Measurements from ENCODE around the gene TXK.

TXK gene

GRCh38 chr4:48030470-48030869, 103.6 kb downstream of the TXK start:
- DNase-seq: no peak
- Histone ChIP-seq H3K9me3 (no peaks in the 10 kb centered on the region), H3K4me3 (ENCODE audit: low read depth, low read length) (no peak overlapping the region), H3K4me1 (no peaks in the 10 kb centered on the region), H3K36me3 (no peaks in the 10 kb centered on the region), H3K27me3 (peaks cover 4% of the 10 kb centered on the region; the same call in 1 of the 2 replicates)
- TF ChIP-seq, protein P1, sequence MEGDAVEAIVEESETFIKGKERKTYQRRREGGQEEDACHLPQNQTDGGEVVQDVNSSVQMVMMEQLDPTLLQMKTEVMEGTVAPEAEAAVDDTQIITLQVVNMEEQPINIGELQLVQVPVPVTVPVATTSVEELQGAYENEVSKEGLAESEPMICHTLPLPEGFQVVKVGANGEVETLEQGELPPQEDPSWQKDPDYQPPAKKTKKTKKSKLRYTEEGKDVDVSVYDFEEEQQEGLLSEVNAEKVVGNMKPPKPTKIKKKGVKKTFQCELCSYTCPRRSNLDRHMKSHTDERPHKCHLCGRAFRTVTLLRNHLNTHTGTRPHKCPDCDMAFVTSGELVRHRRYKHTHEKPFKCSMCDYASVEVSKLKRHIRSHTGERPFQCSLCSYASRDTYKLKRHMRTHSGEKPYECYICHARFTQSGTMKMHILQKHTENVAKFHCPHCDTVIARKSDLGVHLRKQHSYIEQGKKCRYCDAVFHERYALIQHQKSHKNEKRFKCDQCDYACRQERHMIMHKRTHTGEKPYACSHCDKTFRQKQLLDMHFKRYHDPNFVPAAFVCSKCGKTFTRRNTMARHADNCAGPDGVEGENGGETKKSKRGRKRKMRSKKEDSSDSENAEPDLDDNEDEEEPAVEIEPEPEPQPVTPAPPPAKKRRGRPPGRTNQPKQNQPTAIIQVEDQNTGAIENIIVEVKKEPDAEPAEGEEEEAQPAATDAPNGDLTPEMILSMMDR (IDR thresholded peaks at IDR 0.05; ENCODE audit: low read depth, low read length): no peak

DNA sequence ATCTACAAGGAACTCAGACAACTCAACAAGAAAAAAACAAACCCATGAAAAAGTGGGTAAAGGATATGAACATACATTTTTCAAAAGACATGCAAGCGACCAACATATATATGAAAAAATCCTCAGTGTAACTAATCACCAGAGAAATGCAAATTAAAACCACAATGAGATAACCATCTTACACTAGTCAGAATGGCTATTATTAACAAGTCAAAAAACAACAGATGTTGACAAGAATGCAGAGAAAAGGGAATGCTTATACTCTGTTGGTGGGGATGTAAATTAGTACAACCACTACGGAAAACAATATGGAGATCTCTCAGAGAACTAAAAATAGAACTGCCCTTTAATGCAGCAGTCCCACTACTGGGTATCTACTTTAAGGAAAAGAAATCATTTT, 105.4 kb downstream of the TXK start:
- no peak overlapping the region for H3K4me3 ChIP-seq (ENCODE audit: low read depth, low read length)
- no peaks in the 10 kb centered on the region for H3K4me1 ChIP-seq

GRCh38 chr4:48027653-48028052, 106.4 kb downstream of the TXK start:
- Histone ChIP-seq H3K4me3 (ENCODE audit: low read depth, low read length) (no peak overlapping the region), H3K36me3 (no peaks in the 10 kb centered on the region), H3K4me1 (no peaks in the 10 kb centered on the region), H3K9me3 (no peaks in the 10 kb centered on the region), H3K27me3 (peaks cover 14% of the 10 kb centered on the region)
- DNase-seq: no peak
- TF ChIP-seq, protein P1 (IDR thresholded peaks at IDR 0.05; ENCODE audit: low read depth, low read length): no peak

More for the DNA sequence above, 105.4 kb downstream of the TXK start:
- H3K27me3 ChIP-seq: peaks cover 9% of the 10 kb centered on the region; the same call in 1 of the 2 replicates
- TF ChIP-seq, protein P1 (IDR thresholded peaks at IDR 0.05; ENCODE audit: low read depth, low read length): no peak
- H3K9me3 ChIP-seq: no peaks in the 10 kb centered on the region
- H3K36me3 ChIP-seq: no peaks in the 10 kb centered on the region
- DNase-seq: no peak

DNA sequence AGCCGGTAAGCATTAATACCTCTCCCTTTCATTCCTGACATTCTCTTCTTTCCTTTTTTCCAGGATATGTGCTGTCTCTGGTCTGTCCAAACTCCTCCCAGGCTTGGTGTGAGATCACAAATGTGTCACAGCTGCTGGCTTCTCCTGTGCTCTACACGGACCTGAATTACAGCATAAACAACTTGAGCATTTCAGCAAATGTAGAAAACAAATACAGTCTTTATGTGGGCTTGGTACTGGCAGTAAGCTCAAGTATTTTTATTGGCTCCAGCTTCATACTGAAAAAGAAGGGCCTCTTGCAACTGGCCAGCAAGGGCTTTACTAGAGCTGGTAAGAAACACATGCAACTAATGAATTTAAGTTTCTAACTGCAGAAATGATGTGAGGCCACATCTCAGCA, 109.0 kb downstream of the TXK start:
- DNase-seq: no peak
- Histone ChIP-seq H3K9me3 (no peaks in the 10 kb centered on the region), H3K36me3 (no peaks in the 10 kb centered on the region)

DNA sequence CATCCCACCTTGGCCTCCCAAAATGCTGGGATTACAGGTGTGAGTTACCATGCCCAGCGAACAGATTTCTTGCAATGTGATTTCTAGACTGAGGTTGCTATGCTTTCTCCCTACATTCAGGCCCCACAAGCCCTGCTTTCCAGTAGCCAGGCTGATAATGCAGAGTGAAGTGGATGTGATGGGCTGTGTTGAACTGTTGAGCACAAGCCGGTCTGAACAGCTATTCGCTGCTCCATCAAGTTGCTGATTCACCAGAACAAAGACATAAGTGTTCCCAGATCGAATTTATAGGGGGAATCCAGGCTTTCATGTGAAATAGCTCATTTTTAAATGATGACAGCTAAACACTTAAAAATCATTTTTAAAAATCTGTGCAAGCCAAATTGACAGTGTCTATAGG, 109.5 kb downstream of the TXK start:
- no peaks in the 10 kb centered on the region for H3K9me3 ChIP-seq
- TF ChIP-seq, protein P1 (IDR thresholded peaks at IDR 0.05; ENCODE audit: low read depth, low read length): no peak
- no peak overlapping the region for H3K4me3 ChIP-seq (ENCODE audit: low read depth, low read length)
- H3K36me3 ChIP-seq: no peaks in the 10 kb centered on the region
- H3K4me1 ChIP-seq: no peaks in the 10 kb centered on the region
- no peak for DNase-seq
- peaks cover 14% of the 10 kb centered on the region for H3K27me3 ChIP-seq

More for the DNA sequence above, 109.0 kb downstream of the TXK start:
- Histone ChIP-seq H3K4me1 (no peaks in the 10 kb centered on the region), H3K4me3 (ENCODE audit: low read depth, low read length) (no peak overlapping the region), H3K27me3 (peaks cover 14% of the 10 kb centered on the region)
- TF ChIP-seq, protein P1 (IDR thresholded peaks at IDR 0.05; ENCODE audit: low read depth, low read length): no peak

DNA sequence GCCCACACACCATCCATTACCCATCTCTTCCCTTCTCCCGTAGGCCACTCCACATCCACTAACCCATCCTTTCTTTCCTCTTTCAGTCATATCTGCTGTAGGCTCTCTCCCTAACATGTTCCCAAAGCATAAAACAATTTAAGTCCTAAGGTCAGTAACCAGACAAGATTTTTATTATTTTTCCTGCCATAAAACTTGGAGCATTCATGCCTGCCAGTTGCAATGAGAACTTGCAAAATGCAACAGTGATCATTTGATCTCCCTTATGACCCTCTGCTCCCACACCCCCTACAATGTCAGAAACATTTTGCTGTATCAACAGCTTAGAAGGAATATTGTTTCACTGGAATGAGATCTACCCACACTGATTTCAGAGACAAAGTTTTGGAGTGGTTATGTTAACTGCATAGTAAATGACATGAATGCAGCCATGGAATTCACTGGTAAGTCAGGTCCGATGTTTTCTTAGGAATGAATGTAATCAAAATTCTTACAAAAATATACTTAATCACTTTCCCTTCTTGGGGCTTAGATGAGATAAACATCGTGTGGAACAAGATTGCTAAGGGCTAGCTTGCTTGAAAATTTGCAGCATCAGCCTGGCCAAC, 111.8 kb downstream of the TXK start:
- TF ChIP-seq, protein P1 (IDR thresholded peaks at IDR 0.05; ENCODE audit: low read depth, low read length): no peak
- Histone ChIP-seq H3K9me3 (no peaks in the 10 kb centered on the region), H3K36me3 (no peaks in the 10 kb centered on the region), H3K4me1 (no peaks in the 10 kb centered on the region), H3K27me3 (peaks cover 30% of the 10 kb centered on the region), H3K4me3 (ENCODE audit: low read depth, low read length) (no peak overlapping the region)
- no peak for DNase-seq
